ENCODE measurements around the gene FAM72D. TPM values are rescaled to one million over a fixed set of nuclear protein-coding genes. Genes with fewer than 3 reads are reported as not detected.
A peak's percentile ranks its signal among the peaks of the same experiment; 100 is the strongest.
"Not testable (repeated sequence)": the region's sequence is repeated elsewhere in the genome, so short reads cannot be mapped to it uniquely, and the experiment has no call there.

The FAM72D gene
- 4.7 and 6.2 TPM in 2 replicates for total RNA-seq (2013; cell fraction: nucleolus; rRNA removed)
- total RNA-seq (2014; rRNA removed) (9.1 and 10.7 TPM in 2 replicates), total RNA-seq (2014; rRNA removed; fragmentation: Illumina TruSeq; extraction: Trizol) (12.5 and 12.7 TPM in 2 replicates), total RNA-seq (2021) (8.6 and 10.4 TPM in 2 replicates), polyA plus RNA-seq (2011; rRNA removed) (27.5 and 44.3 TPM in 2 replicates), polyA plus RNA-seq (2014; fragmentation: Illumina TruSeq; extraction: Trizol) (17.1 and 22.9 TPM in 2 replicates), polyA plus RNA-seq (2014; fragmentation: Nextera tagmentation; extraction: Ambion mirVana) (1 to 10 TPM; 4.3 to 6.7 TPM), polyA plus RNA-seq (2014; rRNA removed) (12.7 and 15.1 TPM in 2 replicates), polyA plus RNA-seq (2016; fragmentation: Nextera tagmentation; extraction: Ambion mirVana) (10 to 100 TPM; 18.4 to 19.3 TPM), polyA minus RNA-seq (2011; rRNA and poly(A)+ RNA removed) (9.1 and 9.4 TPM in 2 replicates), Bru-seq, nascent RNA (percentile 46 among the genes with signal in this experiment), BruChase-seq, experiment 1, labeled RNA remaining after a 6-hour chase (percentile 46 among the genes with signal in this experiment), BruChase-seq, experiment 2, labeled RNA remaining after a 2-hour chase (percentile 50 among the genes with signal in this experiment)
- polyA plus RNA-seq (2011; ENCODE audit: low read depth) = 2.2 TPM
- polyA plus RNA-seq (2011; cell fraction: cytosol; rRNA removed) = 9.3 and 10.5 TPM in 2 replicates
- polyA plus RNA-seq (2011; cell fraction: nucleus; rRNA removed) = 10.4 and 11.0 TPM in 2 replicates
- polyA plus RNA-seq (2012) = 4.1 and 8.4 TPM in 2 replicates
- polyA minus RNA-seq (2011; cell fraction: cytosol; rRNA and poly(A)+ RNA removed) = 1.9 and 5.2 TPM in 2 replicates
- polyA minus RNA-seq (2011; cell fraction: nucleus; rRNA and poly(A)+ RNA removed) = 3.0 and 4.1 TPM in 2 replicates
- long read RNA-seq, experiment 1, transcript FAM72D-201 (4 exons, 2,397 nt) = major isoform, 9 of 11 reads
- long read RNA-seq, experiment 1, partial matches to known transcripts = 0 of 11 reads
- long read RNA-seq, experiment 1, other reads (novel, unspliced or antisense) = 2 of 11 reads
- long read RNA-seq, experiment 2, transcript FAM72D-201 (4 exons, 2,397 nt) = major isoform, 12 of 21 reads
- long read RNA-seq, experiment 2, partial matches to known transcripts = 0 of 21 reads
- long read RNA-seq, experiment 2, other reads (novel, unspliced or antisense) = 9 of 21 reads

DNA sequence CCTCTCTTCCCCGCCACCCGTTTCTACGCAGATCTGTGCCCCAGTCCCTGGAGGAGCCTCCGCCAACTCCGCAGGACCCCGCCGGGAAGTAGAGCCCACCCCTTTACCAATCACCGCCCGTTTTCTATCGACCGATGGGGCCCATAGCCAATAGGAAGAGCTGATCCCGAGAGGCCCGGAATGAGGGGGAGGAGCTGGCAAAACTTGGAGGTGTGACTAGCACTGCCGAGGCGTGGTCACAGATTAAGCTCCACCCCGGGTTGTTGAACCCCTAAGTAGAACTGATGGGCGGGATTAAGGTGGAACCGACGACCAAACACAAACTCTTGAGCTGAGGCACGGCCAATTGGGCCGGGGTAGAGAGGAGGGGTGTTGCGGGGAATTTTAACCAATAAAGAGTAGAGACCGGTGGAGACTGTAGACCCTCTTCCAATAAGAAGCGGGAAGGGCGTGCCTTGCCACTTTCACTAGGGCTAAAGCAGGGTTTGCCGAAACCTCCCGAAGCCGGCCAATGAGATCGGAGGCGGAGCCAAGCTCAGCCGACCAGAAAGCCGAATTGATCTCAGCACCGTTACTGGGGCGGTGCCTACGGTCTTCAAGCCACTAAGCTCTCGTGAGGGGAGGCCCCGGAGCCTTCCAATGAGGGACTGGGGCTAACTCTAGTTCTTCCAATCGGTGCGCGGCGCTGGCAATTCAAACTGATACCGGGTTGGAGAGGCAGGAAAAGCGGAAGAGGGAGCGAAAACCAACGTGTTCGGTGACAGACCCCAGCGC, at the start of gene FAM72D, which contains the start of gene SRGAP2B:
TSS of gene FAM72D (plus strand) at position 691 of the 774 bp plus-strand sequence. CDS start 874 bp downstream, outside the sequence.
TSS of gene SRGAP2B (minus strand) at position 45 of the 774 bp plus-strand sequence. CDS start 2,427 bp downstream, outside the sequence.
- H3K27ac ChIP-seq (ENCODE audit: control insufficient read depth, insufficient read depth); POLR2A ChIA-PET; H3K79me2 ChIP-seq (ENCODE audit: control insufficient read depth, insufficient read depth, low read length); SMC1A ChIA-PET (ENCODE audit: uncharacterized antibody, unreplicated experiment); DNase-seq (ENCODE audit: low read depth, low spot score); CTCF ChIA-PET; BruUV-seq (replicated peaks); H3K4me3 ChIP-seq; H4K20me1 ChIP-seq (ENCODE audit: control insufficient read depth, insufficient read depth); H3K9me3 ChIP-seq (replicated peaks; ENCODE audit: control insufficient read depth, insufficient read depth, low read length); H3K4me1 ChIP-seq (ENCODE audit: control insufficient read depth, insufficient read depth, low read length); RAD21 ChIA-PET (ENCODE audit: unreplicated experiment); H2AFZ ChIP-seq (ENCODE audit: control insufficient read depth, low read depth, low read length); H3K36me3 ChIP-seq (ENCODE audit: control insufficient read depth in 2 of 2, insufficient read depth in 2 of 2, low read length in 1 of 2); intact Hi-C loops (cut with micrococcal nuclease; ENCODE audit: unreplicated experiment); in situ Hi-C loops (cut with MboI); H3K4me2 ChIP-seq (ENCODE audit: control insufficient read depth, insufficient read depth); H3K27me3 ChIP-seq (replicated peaks in 1 of 2; ENCODE audit: control insufficient read depth in 2 of 2, insufficient read depth in 2 of 2, low read length in 1 of 2); H3K9ac ChIP-seq (ENCODE audit: control insufficient read depth, insufficient read depth, low read length): not testable (repeated sequence)
- ATAC-seq (peak; percentile 86), FAIRE-seq (peak; percentile 93)
- no CpG with 5 or more reads among the region's 47 CpGs for WGBS (ENCODE audit: insufficient coverage, insufficient replicate concordance, low lambda C conversion rate, missing lambda C conversion rate)

DNA sequence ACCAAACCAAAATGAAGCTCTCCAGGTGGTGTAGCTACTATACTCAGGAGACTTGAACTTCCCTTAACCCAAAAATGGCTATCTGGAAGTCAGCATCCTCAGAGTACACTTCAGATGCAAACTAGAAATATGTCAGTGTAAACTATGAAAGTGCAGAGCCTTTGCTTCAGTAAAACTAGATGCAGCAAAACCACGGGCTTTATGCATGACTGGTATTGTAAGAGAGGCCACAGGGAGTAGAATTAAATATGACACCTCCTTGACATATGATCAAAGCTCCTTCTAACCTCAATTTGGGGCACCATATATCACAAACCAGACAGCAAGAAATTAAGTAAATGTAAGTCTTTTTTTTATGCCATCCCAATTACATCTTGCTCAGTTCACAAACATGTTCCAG, 48.2 kb upstream of the FAM72D start:
- in situ Hi-C loops (cut with MboI) = not testable (repeated sequence)

DNA sequence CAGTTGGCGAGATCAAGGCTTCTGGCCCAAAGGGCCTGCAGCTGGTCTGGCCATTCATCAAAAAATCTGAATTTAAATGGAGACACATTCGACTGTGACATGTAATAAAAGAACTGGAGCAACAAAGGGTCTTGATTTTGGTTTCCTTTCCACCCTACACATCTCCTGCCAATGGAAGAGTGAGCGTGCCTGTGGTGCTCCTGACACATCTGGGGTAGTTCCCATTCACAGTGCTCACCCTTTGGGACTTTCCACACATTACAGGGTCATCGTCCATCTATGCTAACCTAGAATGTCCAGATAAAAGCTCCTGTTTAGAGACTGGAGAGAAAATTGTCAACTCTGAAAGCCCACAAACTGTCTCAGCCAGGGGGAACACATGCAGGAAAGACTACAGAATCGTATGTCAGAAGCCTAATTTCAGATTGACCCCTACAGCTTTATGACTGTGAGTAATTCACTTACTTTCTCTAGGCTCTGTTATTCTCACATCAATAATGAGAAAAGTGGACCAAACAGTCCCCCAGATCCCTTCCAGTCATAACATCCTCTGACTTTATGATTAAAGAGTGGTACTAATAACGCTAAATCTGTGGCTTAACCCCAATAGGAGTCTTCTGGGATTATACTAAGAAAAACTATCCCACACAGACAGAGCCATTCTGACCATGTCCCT, 47.5 kb upstream of the FAM72D start:
- H3K9ac ChIP-seq (ENCODE audit: control insufficient read depth, insufficient read depth, low read length); H3K9me3 ChIP-seq (replicated peaks; ENCODE audit: control insufficient read depth, insufficient read depth, low read length); FAIRE-seq; H3K36me3 ChIP-seq (ENCODE audit: control insufficient read depth in 2 of 2, insufficient read depth in 2 of 2, low read length in 1 of 2); H3K27me3 ChIP-seq (replicated peaks in 1 of 2; ENCODE audit: control insufficient read depth in 2 of 2, insufficient read depth in 2 of 2, low read length in 1 of 2); H2AFZ ChIP-seq (ENCODE audit: control insufficient read depth, low read depth, low read length); H4K20me1 ChIP-seq (ENCODE audit: control insufficient read depth, insufficient read depth); H3K27ac ChIP-seq (ENCODE audit: control insufficient read depth, insufficient read depth); H3K79me2 ChIP-seq (ENCODE audit: control insufficient read depth, insufficient read depth, low read length); CTCF ChIA-PET; BruUV-seq (replicated peaks); in situ Hi-C loops (cut with MboI); SMC1A ChIA-PET (ENCODE audit: uncharacterized antibody, unreplicated experiment); RAD21 ChIA-PET (ENCODE audit: unreplicated experiment); POLR2A ChIA-PET; H3K4me1 ChIP-seq (ENCODE audit: control insufficient read depth, insufficient read depth, low read length); DNase-seq (ENCODE audit: low read depth, low spot score); H3K4me2 ChIP-seq (ENCODE audit: control insufficient read depth, insufficient read depth); H3K4me3 ChIP-seq; intact Hi-C loops (cut with micrococcal nuclease; ENCODE audit: unreplicated experiment): not testable (repeated sequence)
- peak; percentile 33 for ATAC-seq
- no CpG with 5 or more reads among the region's 6 CpGs for WGBS (ENCODE audit: insufficient coverage, insufficient replicate concordance, low lambda C conversion rate, missing lambda C conversion rate)

More for the DNA sequence above, 48.2 kb upstream of the FAM72D start:
- H2AFZ ChIP-seq (ENCODE audit: control insufficient read depth, low read depth, low read length); RAD21 ChIA-PET (ENCODE audit: unreplicated experiment); FAIRE-seq; intact Hi-C loops (cut with micrococcal nuclease; ENCODE audit: unreplicated experiment); H3K27me3 ChIP-seq (replicated peaks in 1 of 2; ENCODE audit: control insufficient read depth in 2 of 2, insufficient read depth in 2 of 2, low read length in 1 of 2); H3K4me2 ChIP-seq (ENCODE audit: control insufficient read depth, insufficient read depth); H3K36me3 ChIP-seq (ENCODE audit: control insufficient read depth in 2 of 2, insufficient read depth in 2 of 2, low read length in 1 of 2); H3K9me3 ChIP-seq (replicated peaks; ENCODE audit: control insufficient read depth, insufficient read depth, low read length); H3K79me2 ChIP-seq (ENCODE audit: control insufficient read depth, insufficient read depth, low read length); H4K20me1 ChIP-seq (ENCODE audit: control insufficient read depth, insufficient read depth); BruUV-seq (replicated peaks); H3K9ac ChIP-seq (ENCODE audit: control insufficient read depth, insufficient read depth, low read length); DNase-seq (ENCODE audit: low read depth, low spot score); CTCF ChIA-PET; H3K4me3 ChIP-seq; H3K27ac ChIP-seq (ENCODE audit: control insufficient read depth, insufficient read depth); SMC1A ChIA-PET (ENCODE audit: uncharacterized antibody, unreplicated experiment); POLR2A ChIA-PET; H3K4me1 ChIP-seq (ENCODE audit: control insufficient read depth, insufficient read depth, low read length): not testable (repeated sequence)
- WGBS (ENCODE audit: insufficient coverage, insufficient replicate concordance, low lambda C conversion rate, missing lambda C conversion rate) = no CpG with 5 or more reads among the region's 1 CpG
- ATAC-seq = peak; percentile 79

Measured in GM12878 (cell line).